Karpas-422 (cell line): ENCODE results near the gene NECTIN4. TPM values are rescaled to one million over a fixed set of nuclear protein-coding genes. Genes with fewer than 3 reads are reported as not detected.
"Not testable (repeated sequence)": the region's sequence is repeated elsewhere in the genome, so short reads cannot be mapped to it uniquely, and the experiment has no call there.

ENCODE experiments used
- DNase-seq: peaks from one replicate; pipeline ENCODE4 v3.0.0-alpha.2; 2015
- H2AFZ ChIP-seq: fragments of 200-600 bp; sonication (generic); 2 replicates; pipeline ENCODE4 v1.6.1; 2014; ENCODE audit warnings: antibody characterized with exemption, low read length, mixed read lengths
- H3K27ac ChIP-seq: fragments of 200-600 bp; sonication (generic); 2 replicates; pipeline ENCODE4 v1.5.1; 2014; ENCODE audit warnings: mild to moderate bottlenecking, low read length, moderate library complexity
- H3K27me3 ChIP-seq: fragments of 200-600 bp; sonication (generic); 2 replicates; pipeline ENCODE4 v1.6.1; 2014; ENCODE audit warnings: low read length, mixed read lengths
- H3K36me3 ChIP-seq: fragments of 200-600 bp; sonication (generic); 2 replicates; pipeline ENCODE4 v1.6.1; 2014; ENCODE audit warnings: low read length, mixed read lengths; ENCODE audit not compliant: insufficient read depth
- H3K4me1 ChIP-seq: fragments of 200-600 bp; sonication (generic); 2 replicates; pipeline ENCODE4 v1.6.1; 2014; ENCODE audit warnings: mild to moderate bottlenecking, low read length, mixed read lengths
- H3K4me2 ChIP-seq: fragments of 200-600 bp; sonication (generic); 2 replicates; pipeline ENCODE4 v1.6.1; 2014; ENCODE audit warnings: low read length, low read depth, mild to moderate bottlenecking; ENCODE audit not compliant: poor library complexity, severe bottlenecking
- H3K4me3 ChIP-seq: fragments of 200-600 bp; sonication (generic); 2 replicates; pipeline ENCODE4 v1.5.1; 2014; ENCODE audit warnings: mild to moderate bottlenecking, antibody characterized with exemption, low read length, mixed read lengths
- H3K79me2 ChIP-seq: fragments of 200-600 bp; sonication (generic); 2 replicates; pipeline ENCODE4 v1.6.1; 2014; ENCODE audit warnings: mild to moderate bottlenecking, low read length, mixed read lengths
- H3K9ac ChIP-seq: fragments of 200-600 bp; sonication (generic); 2 replicates; pipeline ENCODE4 v1.6.0; 2014; ENCODE audit warnings: low read length
- H3K9me2 ChIP-seq: fragments of 200-600 bp; sonication (generic), shearing (Covaris generic); replicated peaks from 2 replicates; pipeline ENCODE4 v1.6.0; 2014; ENCODE audit warnings: mild to moderate bottlenecking, low read length, moderate library complexity; ENCODE audit not compliant: insufficient read depth
- H3K9me3 ChIP-seq: fragments of 300-700, 200-600 bp; sonication (generic); 2 replicates; pipeline ENCODE4 v1.6.1; 2014; ENCODE audit warnings: low read length, mixed read lengths
- H4K20me1 ChIP-seq: fragments of 200-600 bp; sonication (generic); 2 replicates; pipeline ENCODE4 v1.6.1; 2014; ENCODE audit warnings: mild to moderate bottlenecking, antibody characterized with exemption, low read length, low read depth; ENCODE audit not compliant: insufficient read depth
- total RNA-seq: library from RNA; depleted of rRNA; stranded (reverse); fragments of >200 nt; shearing (Covaris generic); gene quantifications from 2 replicates; pipeline ENCODE4 v1.2.3, GENCODE V29; 2014; ENCODE audit warnings: low replicate concordance

NECTIN4 gene
- total RNA-seq, 1 experiment from 2014 or later: not detected

GRCh38 chr1:161115961-161116360 lies 26.6 kb upstream of the NECTIN4 start:
- H3K4me1 ChIP-seq: peaks cover 71% of the 10 kb centered on the region
- H3K79me2 ChIP-seq: peaks cover 89% of the 10 kb centered on the region
- not testable (repeated sequence) for H3K27me3 ChIP-seq, H3K27ac ChIP-seq, H2AFZ ChIP-seq, H3K4me3 ChIP-seq, DNase-seq, H3K9me3 ChIP-seq, H3K9ac ChIP-seq, H3K9me2 ChIP-seq
- H3K36me3 ChIP-seq: peaks cover 27% of the 10 kb centered on the region; the same call in 1 of the 2 replicates
- H3K4me2 ChIP-seq: peak overlapping the region; percentile 81
- peaks cover 20% of the 10 kb centered on the region for H4K20me1 ChIP-seq

GRCh38 chr1:161115132-161115711 lies 25.9 kb upstream of the NECTIN4 start:
- H3K4me2 ChIP-seq: peak overlapping the region; percentile 81
- DNase-seq: no peak
- no peak overlapping the region for H2AFZ ChIP-seq
- H3K27me3 ChIP-seq: no peaks in the 10 kb centered on the region
- H3K9me3 ChIP-seq: no peaks in the 10 kb centered on the region
- H3K36me3 ChIP-seq: peaks cover 25% of the 10 kb centered on the region; the same call in 1 of the 2 replicates
- H3K79me2 ChIP-seq: peaks cover 94% of the 10 kb centered on the region
- H3K27ac ChIP-seq: no peak overlapping the region
- no peaks in the 10 kb centered on the region for H3K9me2 ChIP-seq
- H4K20me1 ChIP-seq: peaks cover 20% of the 10 kb centered on the region
- H3K9ac ChIP-seq: no peak overlapping the region
- H3K4me3 ChIP-seq: no peak overlapping the region
- peaks cover 69% of the 10 kb centered on the region for H3K4me1 ChIP-seq

- H4K20me1 ChIP-seq: peaks cover 20% of the 10 kb centered on the region
- H3K9me3 ChIP-seq: no peaks in the 10 kb centered on the region
- H3K4me3 ChIP-seq: no peak overlapping the region
- H3K9me2 ChIP-seq: no peaks in the 10 kb centered on the region
- H3K79me2 ChIP-seq: peaks cover 98% of the 10 kb centered on the region
- DNase-seq: no peak
- H3K4me1 ChIP-seq: peaks cover 62% of the 10 kb centered on the region
- H3K9ac ChIP-seq: no peak overlapping the region
- no peaks in the 10 kb centered on the region for H3K27me3 ChIP-seq
- peak overlapping the region; percentile 6 for H3K4me2 ChIP-seq
- peaks cover 22% of the 10 kb centered on the region; the same call in 1 of the 2 replicates for H3K36me3 ChIP-seq
- no peak overlapping the region for H3K27ac ChIP-seq
- H2AFZ ChIP-seq: no peak overlapping the region
Observed at GRCh38 chr1:161114556-161114955, 25.2 kb upstream of the NECTIN4 start.

GRCh38 chr1:161113915-161114314 lies 24.6 kb upstream of the NECTIN4 start:
- Histone ChIP-seq H3K27ac (no peak overlapping the region), H3K36me3 (peaks cover 26% of the 10 kb centered on the region), H3K4me2 (peak overlapping the region; percentile 6), H3K9ac (no peak overlapping the region), H3K4me3 (no peak overlapping the region), H2AFZ (no peak overlapping the region), H3K27me3 (no peaks in the 10 kb centered on the region), H4K20me1 (peaks cover 20% of the 10 kb centered on the region), H3K79me2 (peaks cover 100% of the 10 kb centered on the region), H3K9me3 (no peaks in the 10 kb centered on the region), H3K9me2 (no peaks in the 10 kb centered on the region), H3K4me1 (peaks cover 56% of the 10 kb centered on the region)
- no peak for DNase-seq

GRCh38 chr1:161111527-161111926 lies 22.2 kb upstream of the NECTIN4 start:
- Histone ChIP-seq H3K4me3 (no peak overlapping the region), H3K4me2 (no peak overlapping the region), H2AFZ (no peak overlapping the region), H3K9me2 (no peaks in the 10 kb centered on the region), H4K20me1 (peaks cover 20% of the 10 kb centered on the region), H3K79me2 (peaks cover 97% of the 10 kb centered on the region), H3K9me3 (no peaks in the 10 kb centered on the region), H3K27me3 (no peaks in the 10 kb centered on the region), H3K27ac (no peak overlapping the region), H3K4me1 (peaks cover 46% of the 10 kb centered on the region), H3K9ac (no peak overlapping the region), H3K36me3 (peaks cover 35% of the 10 kb centered on the region)
- no peak for DNase-seq

- Histone ChIP-seq H3K27me3 (no peaks in the 10 kb centered on the region), H3K27ac (no peak overlapping the region), H3K9ac (no peak overlapping the region), H2AFZ (no peak overlapping the region), H3K9me2 (no peaks in the 10 kb centered on the region), H3K4me2 (no peak overlapping the region), H3K9me3 (no peaks in the 10 kb centered on the region), H4K20me1 (peaks cover 18% of the 10 kb centered on the region), H3K36me3 (peaks cover 37% of the 10 kb centered on the region), H3K4me3 (no peak overlapping the region), H3K79me2 (peaks cover 97% of the 10 kb centered on the region), H3K4me1 (peaks cover 42% of the 10 kb centered on the region)
- DNase-seq: no peak
Observed at GRCh38 chr1:161111117-161111516, 21.8 kb upstream of the NECTIN4 start.

GRCh38 chr1:161106431-161106830 lies 17.1 kb upstream of the NECTIN4 start:
- Histone ChIP-seq H3K27me3 (no peaks in the 10 kb centered on the region), H3K9ac (no peak overlapping the region), H3K27ac (no peak overlapping the region), H3K4me3 (no peak overlapping the region), H2AFZ (no peak overlapping the region), H4K20me1 (peaks cover 3% of the 10 kb centered on the region; the same call in 1 of the 2 replicates), H3K79me2 (peaks cover 79% of the 10 kb centered on the region), H3K9me2 (no peaks in the 10 kb centered on the region), H3K4me2 (no peak overlapping the region), H3K36me3 (peaks cover 29% of the 10 kb centered on the region), H3K9me3 (no peaks in the 10 kb centered on the region), H3K4me1 (peaks cover 2% of the 10 kb centered on the region; the same call in 1 of the 2 replicates)
- no peak for DNase-seq

GRCh38 chr1:161100556-161100955 lies 11.2 kb upstream of the NECTIN4 start:
- Histone ChIP-seq H3K36me3 (peaks cover 10% of the 10 kb centered on the region; the same call in 1 of the 2 replicates), H2AFZ (no peak overlapping the region), H3K27ac (no peak overlapping the region), H3K79me2 (peaks cover 23% of the 10 kb centered on the region), H3K9ac (no peak overlapping the region), H3K9me2 (no peaks in the 10 kb centered on the region), H3K9me3 (no peaks in the 10 kb centered on the region), H3K4me2 (no peak overlapping the region), H3K4me3 (no peak overlapping the region), H3K4me1 (peaks cover 21% of the 10 kb centered on the region), H4K20me1 (no peaks in the 10 kb centered on the region), H3K27me3 (no peaks in the 10 kb centered on the region)
- DNase-seq: no peak
